NT2/D1 (cell line): Measurements from ENCODE around the gene TRNT1.

Experiments
- SUZ12 ChIP-seq: IDR thresholded peaks from 2 replicates; pipeline ENCODE4 v1.6.1; 2011; ENCODE audit not compliant: insufficient read length, insufficient read depth; ENCODE audit errors: extremely low read depth
- YY1 ChIP-seq: IDR thresholded peaks from 2 replicates; pipeline ENCODE4 v1.6.1; 2011; ENCODE audit not compliant: insufficient read length, insufficient read depth
- ZNF274 ChIP-seq: IDR thresholded peaks from 2 replicates; pipeline ENCODE4 v1.6.1; 2011; ENCODE audit warnings: mild to moderate bottlenecking, low read depth, low read length

GRCh38 chr3:3105815-3106214 lies 20.9 kb upstream of the TRNT1 start:
- no peak for TF ChIP-seq SUZ12
- TF ChIP-seq YY1 = no peak
- TF ChIP-seq ZNF274 = no peak
